KMS-11 (cell line): ENCODE measurements around the gene PCSK6.

Source experiments
- H2AFZ ChIP-seq: fragments of 200-600 bp; sonication (generic); 2 replicates; pipeline ENCODE4 v1.6.1; 2016; ENCODE audit warnings: antibody characterized with exemption, mixed run types, low read depth
- H3K27ac ChIP-seq: fragments of 200-600 bp; sonication (generic); 2 replicates; pipeline ENCODE4 v1.6.1; 2016; ENCODE audit warnings: mild to moderate bottlenecking, mixed run types
- H3K27me3 ChIP-seq: fragments of 200-600 bp; sonication (generic); 2 replicates; pipeline ENCODE4 v1.6.1; 2017; ENCODE audit warnings: mild to moderate bottlenecking, low read depth, mixed run types, moderate library complexity; ENCODE audit not compliant: insufficient read depth
- H3K36me3 ChIP-seq: fragments of 200-600 bp; sonication (generic); 2 replicates; pipeline ENCODE4 v1.6.1; 2017; ENCODE audit warnings: mild to moderate bottlenecking, mixed run types; ENCODE audit not compliant: insufficient read depth
- H3K4me1 ChIP-seq: fragments of 200-600 bp; sonication (generic); 2 replicates; pipeline ENCODE4 v1.6.1; 2016; ENCODE audit warnings: mild to moderate bottlenecking, low read depth, mixed run types; ENCODE audit not compliant: poor library complexity, severe bottlenecking
- H3K4me2 ChIP-seq: fragments of 200-600 bp; sonication (generic); 2 replicates; pipeline ENCODE4 v1.7.0; 2016; ENCODE audit warnings: mild to moderate bottlenecking, mixed run types
- H3K4me3 ChIP-seq: fragments of 200-600 bp; sonication (generic); IDR thresholded peaks from 2 replicates; pipeline ENCODE4 v1.6.1; 2017; ENCODE audit warnings: low read depth, low read length, mixed read lengths; ENCODE audit not compliant: insufficient read depth
- H3K79me2 ChIP-seq: fragments of 200-600 bp; sonication (generic); 2 replicates; pipeline ENCODE4 v1.6.1; 2016; ENCODE audit warnings: low read depth, mixed run types; ENCODE audit not compliant: insufficient read depth
- H3K9ac ChIP-seq: fragments of 200-600 bp; sonication (generic); 2 replicates; pipeline ENCODE4 v1.6.1; 2016; ENCODE audit warnings: mild to moderate bottlenecking, mixed run types
- H4K20me1 ChIP-seq: fragments of 200-600 bp; sonication (generic); 2 replicates; pipeline ENCODE4 v1.6.1; 2016; ENCODE audit warnings: mild to moderate bottlenecking, mixed run types; ENCODE audit not compliant: insufficient read depth
- TF ChIP-seq, protein P1 (sequence below): fragments of 200-600 bp; sonication (generic); conservative IDR thresholded peaks from 2 replicates; pipeline ENCODE4 v1.6.1; 2017; ENCODE audit warnings: low read depth, mild to moderate bottlenecking, antibody characterized with exemption, low read length, moderate library complexity, mixed read lengths

The PCSK6 gene

DNA sequence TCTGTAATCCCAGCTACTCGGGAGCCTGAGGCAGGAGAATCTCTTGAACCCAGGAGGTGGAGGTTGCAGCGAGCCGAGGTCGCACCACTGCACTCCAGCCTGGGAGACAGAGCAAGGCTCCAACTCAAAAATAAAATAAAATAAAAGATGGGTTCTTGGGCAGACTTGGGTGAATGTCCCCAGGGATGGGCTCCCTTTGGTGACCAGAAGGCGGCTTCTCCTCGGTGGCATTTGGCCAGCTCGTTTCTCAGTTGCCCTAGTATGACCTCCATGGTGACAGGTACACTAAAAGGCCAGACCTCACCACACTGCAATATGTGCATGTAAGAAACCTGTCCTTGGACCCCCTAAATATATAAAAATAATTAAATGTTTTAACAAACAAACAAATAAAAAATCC, 118.4 kb downstream of the PCSK6 start:
- Histone ChIP-seq H3K4me2 (no peak overlapping the region), H3K27me3 (no peaks in the 10 kb centered on the region), H3K4me1 (no peaks in the 10 kb centered on the region), H3K79me2 (no peaks in the 10 kb centered on the region), H3K9ac (no peak overlapping the region), H3K36me3 (no peaks in the 10 kb centered on the region), H4K20me1 (no peaks in the 10 kb centered on the region), H3K4me3 (no peak overlapping the region), H3K27ac (no peak overlapping the region), H2AFZ (no peak overlapping the region)
- TF ChIP-seq, protein P1, sequence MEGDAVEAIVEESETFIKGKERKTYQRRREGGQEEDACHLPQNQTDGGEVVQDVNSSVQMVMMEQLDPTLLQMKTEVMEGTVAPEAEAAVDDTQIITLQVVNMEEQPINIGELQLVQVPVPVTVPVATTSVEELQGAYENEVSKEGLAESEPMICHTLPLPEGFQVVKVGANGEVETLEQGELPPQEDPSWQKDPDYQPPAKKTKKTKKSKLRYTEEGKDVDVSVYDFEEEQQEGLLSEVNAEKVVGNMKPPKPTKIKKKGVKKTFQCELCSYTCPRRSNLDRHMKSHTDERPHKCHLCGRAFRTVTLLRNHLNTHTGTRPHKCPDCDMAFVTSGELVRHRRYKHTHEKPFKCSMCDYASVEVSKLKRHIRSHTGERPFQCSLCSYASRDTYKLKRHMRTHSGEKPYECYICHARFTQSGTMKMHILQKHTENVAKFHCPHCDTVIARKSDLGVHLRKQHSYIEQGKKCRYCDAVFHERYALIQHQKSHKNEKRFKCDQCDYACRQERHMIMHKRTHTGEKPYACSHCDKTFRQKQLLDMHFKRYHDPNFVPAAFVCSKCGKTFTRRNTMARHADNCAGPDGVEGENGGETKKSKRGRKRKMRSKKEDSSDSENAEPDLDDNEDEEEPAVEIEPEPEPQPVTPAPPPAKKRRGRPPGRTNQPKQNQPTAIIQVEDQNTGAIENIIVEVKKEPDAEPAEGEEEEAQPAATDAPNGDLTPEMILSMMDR: no peak

DNA sequence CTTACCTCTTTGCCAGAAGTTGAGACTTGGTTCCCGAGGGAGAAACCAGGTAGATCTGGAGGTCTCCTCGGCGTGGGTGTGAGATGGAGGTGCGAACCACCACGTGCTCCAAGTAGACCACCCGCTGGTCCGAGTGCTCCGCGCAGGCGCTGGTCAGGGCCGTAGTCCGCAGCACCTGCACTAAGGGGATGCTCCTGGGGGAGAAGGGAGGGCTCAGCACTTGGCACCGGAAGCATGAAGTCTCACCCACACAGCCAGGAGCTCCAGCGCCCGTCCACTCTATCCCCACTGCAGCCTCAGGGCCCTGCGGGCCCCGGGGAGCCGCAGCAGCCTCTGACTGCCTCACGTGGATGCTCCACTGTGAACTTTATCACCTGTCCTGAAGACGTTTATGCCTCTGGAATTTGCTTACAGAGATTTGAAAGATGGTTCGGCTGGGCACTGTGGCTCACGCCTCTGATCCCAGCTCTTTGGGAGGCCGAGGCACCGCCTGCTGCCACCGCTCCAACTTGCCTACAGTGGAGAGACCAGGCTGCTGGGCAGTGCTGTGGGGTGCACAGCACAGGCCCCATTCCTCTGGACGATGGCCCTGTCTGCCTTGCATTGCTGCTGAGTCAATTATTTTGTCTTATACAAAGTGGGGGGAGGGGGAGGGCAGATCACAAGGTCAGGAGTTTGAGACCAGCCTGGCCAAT, 119.0 kb downstream of the PCSK6 start:
- no peak overlapping the region for H3K9ac ChIP-seq
- H3K4me3 ChIP-seq: no peak overlapping the region
- H4K20me1 ChIP-seq: no peaks in the 10 kb centered on the region
- TF ChIP-seq, protein P1: no peak
- no peaks in the 10 kb centered on the region for H3K36me3 ChIP-seq
- no peak overlapping the region for H3K27ac ChIP-seq
- H3K27me3 ChIP-seq: no peaks in the 10 kb centered on the region
- no peaks in the 10 kb centered on the region for H3K4me1 ChIP-seq
- H3K79me2 ChIP-seq: no peaks in the 10 kb centered on the region
- H3K4me2 ChIP-seq: no peak overlapping the region
- no peak overlapping the region for H2AFZ ChIP-seq

DNA sequence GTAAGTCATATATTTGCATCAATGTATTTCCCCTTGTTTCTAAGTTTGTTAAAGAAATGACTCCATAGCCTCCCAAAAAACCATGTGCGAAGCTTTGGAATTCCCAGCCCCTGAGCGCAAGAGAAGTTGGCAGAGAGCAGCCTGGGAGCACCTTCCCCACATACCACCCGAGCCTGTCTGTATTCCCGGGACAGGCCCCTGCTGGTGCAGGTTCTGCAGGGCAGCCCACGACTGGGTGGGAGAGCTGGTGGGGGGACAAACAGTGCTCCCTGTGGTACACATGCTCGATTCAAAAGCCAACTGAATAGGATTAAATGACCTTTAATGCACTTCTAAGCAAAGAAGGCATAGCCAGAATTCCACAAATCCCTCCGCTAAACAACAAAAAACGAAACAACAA, 119.8 kb downstream of the PCSK6 start:
- H3K4me2 ChIP-seq: no peak overlapping the region
- no peaks in the 10 kb centered on the region for H3K27me3 ChIP-seq
- no peak overlapping the region for H3K27ac ChIP-seq
- H4K20me1 ChIP-seq: no peaks in the 10 kb centered on the region
- H3K4me1 ChIP-seq: no peaks in the 10 kb centered on the region
- H2AFZ ChIP-seq: no peak overlapping the region
- H3K9ac ChIP-seq: no peak overlapping the region
- no peaks in the 10 kb centered on the region for H3K36me3 ChIP-seq
- TF ChIP-seq, protein P1: no peak
- no peaks in the 10 kb centered on the region for H3K79me2 ChIP-seq
- no peak overlapping the region for H3K4me3 ChIP-seq

DNA sequence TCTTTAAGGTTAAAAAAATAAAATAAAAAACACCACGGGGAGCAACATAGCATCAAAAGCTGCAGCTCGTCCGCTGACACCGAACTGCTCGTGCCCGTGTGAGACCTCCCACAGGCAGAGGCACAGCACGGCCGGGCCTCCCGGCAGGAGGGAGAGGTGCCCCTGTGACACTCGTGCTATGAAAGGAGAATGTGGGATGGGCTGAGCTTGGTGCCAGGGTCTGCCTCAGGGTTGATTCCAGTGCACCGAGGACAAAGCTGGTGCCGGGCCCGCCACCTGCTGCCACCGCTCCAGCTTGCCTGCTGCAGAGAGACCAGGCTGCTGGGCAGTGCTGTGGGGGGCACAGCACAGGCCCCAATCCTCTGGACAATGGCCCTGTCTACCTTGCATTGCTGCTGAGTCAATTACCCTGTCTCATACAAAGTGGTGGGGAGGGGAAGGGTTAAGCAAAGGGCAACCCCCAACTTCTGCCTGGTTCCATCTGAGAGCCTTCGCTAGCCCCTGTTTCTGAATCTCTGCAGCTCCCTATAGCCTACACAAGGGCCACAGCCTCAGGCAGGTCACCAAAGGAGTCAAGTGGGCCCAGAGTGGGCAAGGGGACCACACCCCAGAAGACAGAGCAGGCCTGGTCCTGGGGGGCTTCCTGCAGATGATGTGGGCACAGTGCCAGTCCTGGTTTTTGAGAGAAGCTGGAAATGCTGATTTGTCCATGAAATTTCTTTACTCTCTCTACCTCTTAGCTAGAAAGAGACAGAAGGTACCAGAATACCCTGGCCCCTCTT, 120.5 kb downstream of the PCSK6 start:
- Histone ChIP-seq H4K20me1 (no peaks in the 10 kb centered on the region), H2AFZ (no peak overlapping the region), H3K4me1 (no peaks in the 10 kb centered on the region)

More for the DNA sequence above, 120.5 kb downstream of the PCSK6 start:
- no peaks in the 10 kb centered on the region for H3K36me3 ChIP-seq
- no peaks in the 10 kb centered on the region for H3K27me3 ChIP-seq
- H3K4me3 ChIP-seq: no peak overlapping the region
- no peak overlapping the region for H3K4me2 ChIP-seq
- TF ChIP-seq, protein P1: no peak
- no peaks in the 10 kb centered on the region for H3K79me2 ChIP-seq
- H3K9ac ChIP-seq: no peak overlapping the region
- no peak overlapping the region for H3K27ac ChIP-seq
